ENCODE measurements around the gene HEXIM2.

GRCh38 chr17:45115871-45116270 lies 45.8 kb upstream of the HEXIM2 start:
- TF ChIP-seq CTCF (conservative IDR thresholded peaks at IDR 0.05; ENCODE audit: low read depth, low read length): no peak
- TF ChIP-seq EZH2 (IDR thresholded peaks at IDR 0.05; ENCODE audit: low read length, unreplicated experiment): no peak
- TF ChIP-seq EZH2phosphoT487 (IDR thresholded peaks at IDR 0.05; ENCODE audit: borderline replicate concordance, low read length): no peak

All from PC-3 (cell line).